MCF 10A (cell line): Measurements from ENCODE around the gene WDR88. TPM values are rescaled to one million over a fixed set of nuclear protein-coding genes. Genes with fewer than 3 reads are reported as not detected.
A peak's percentile ranks its signal among the peaks of the same experiment; 100 is the strongest.

Source experiments
- BruUV-seq: library from RNA; stranded (reverse); fragments of 400-500 nt; replicated peaks from 2 replicates; lab custom pipeline; 2021; lab: Mats Ljungman, UMichigan
- CTCF ChIA-PET: fragments of 300-600 bp; sonication (Branson Sonifier 250); formaldehyde crosslinking; extraction: SDS; loops from one replicate; lab custom pipeline; 2021; ENCODE audit warnings: antibody characterized with exemption, inconsistent platforms; lab: Yijun Ruan, JAX
- POLR2A ChIA-PET: fragments of 300-600, 350-650 bp; sonication (Branson Sonifier 250); formaldehyde crosslinking; extraction: SDS; loops from one replicate; lab custom pipeline; 2020; ENCODE audit warnings: antibody characterized with exemption, inconsistent platforms; lab: Yijun Ruan, JAX
- DNase-seq: peaks from one replicate; pipeline ENCODE4 v3.0.0-alpha.2; 2018; ENCODE audit not compliant: unreplicated experiment
- H3K27ac Mint-ChIP-seq: one replicate; pipeline ENCODE4 v1.8.0; 2022; ENCODE audit warnings: mild to moderate bottlenecking, low read depth, mixed read lengths; ENCODE audit not compliant: unreplicated experiment
- H3K27me3 Mint-ChIP-seq: one replicate; pipeline ENCODE4 v1.8.0; 2022; ENCODE audit warnings: mixed read lengths; ENCODE audit not compliant: insufficient read depth, unreplicated experiment
- H3K36me3 Mint-ChIP-seq: one replicate; pipeline ENCODE4 v1.8.0; 2022; ENCODE audit warnings: mild to moderate bottlenecking, moderate library complexity, mixed read lengths; ENCODE audit not compliant: insufficient read depth, unreplicated experiment
- H3K4me1 Mint-ChIP-seq: one replicate; pipeline ENCODE4 v1.8.0; 2022; ENCODE audit warnings: mixed read lengths; ENCODE audit not compliant: insufficient read depth, unreplicated experiment
- H3K4me3 Mint-ChIP-seq: one replicate; pipeline ENCODE4 v1.8.0; 2022; ENCODE audit warnings: mild to moderate bottlenecking, moderate library complexity, mixed read lengths; ENCODE audit not compliant: unreplicated experiment
- H3K9me3 Mint-ChIP-seq: one replicate; pipeline ENCODE4 v1.8.0; 2022; ENCODE audit warnings: mixed read lengths; ENCODE audit not compliant: unreplicated experiment
- CTCF ChIP-seq: fragments of 200-600 bp; IDR thresholded peaks from one replicate; pipeline ENCODE4 v1.8.0; 2022; ENCODE audit warnings: antibody characterized with exemption, mild to moderate bottlenecking; ENCODE audit not compliant: unreplicated experiment
- intact Hi-C: fragments of 100-400 bp; cut with micrococcal nuclease; formaldehyde crosslinking; loops from 2 replicates; pipeline ENCODE4 v1.14.1; 2022
- total RNA-seq: library from RNA; stranded (reverse); gene quantifications from 2 replicates; pipeline ENCODE4 v1.2.3, GENCODE V29; 2022

The WDR88 gene
- total RNA-seq, 1 experiment from 2014 or later = not detected

GRCh38 chr19:33096005-33096404 lies 35.9 kb upstream of the WDR88 start:
- Mint-ChIP-seq H3K4me1 (peaks cover 12% of the 10 kb centered on the region), H3K4me3 (no peak overlapping the region), H3K36me3 (peaks cover 84% of the 10 kb centered on the region), H3K9me3 (no peaks in the 10 kb centered on the region), H3K27me3 (no peaks in the 10 kb centered on the region), H3K27ac (no peak overlapping the region)
- intact Hi-C loops = no loop called here
- CTCF ChIA-PET = interaction anchor here (0.7 to 2.5 kb wide), 2 partner anchors 22 to 438 kb away, joined by 3 to 10 read pairs; no protein-coding TSS in a partner anchor
- POLR2A ChIA-PET = interaction anchor here (1.0 kb wide), 2 partner anchors 9 to 15 kb away, joined by 3 to 4 read pairs; partner anchors contain the start of gene GPATCH1
- no peak for TF ChIP-seq CTCF
- no peak for DNase-seq
- no TSS peak for BruUV-seq

- POLR2A ChIA-PET = interaction anchor here (0.9 kb wide), 1 partner anchor 17 kb away, joined by 5 read pairs; the partner anchor contains the start of gene GPATCH1
- Mint-ChIP-seq H3K4me1 (peaks cover 12% of the 10 kb centered on the region), H3K27ac (no peak overlapping the region), H3K9me3 (no peaks in the 10 kb centered on the region), H3K4me3 (no peak overlapping the region), H3K27me3 (no peaks in the 10 kb centered on the region), H3K36me3 (peaks cover 88% of the 10 kb centered on the region)
- intact Hi-C loops = no loop called here
- CTCF ChIA-PET = interaction anchor here (0.6 to 1.4 kb wide), 5 partner anchors 15 to 122 kb away, joined by 3 to 6 read pairs (median 3); no protein-coding TSS in a partner anchor
- TF ChIP-seq CTCF = no peak
- BruUV-seq = no TSS peak
- DNase-seq = peak; percentile 29
Measured at GRCh38 chr19:33098055-33098534, 33.8 kb upstream of the WDR88 start.

- TF ChIP-seq CTCF = no peak
- Mint-ChIP-seq H3K4me1 (peaks cover 12% of the 10 kb centered on the region), H3K4me3 (no peak overlapping the region), H3K36me3 (peaks cover 90% of the 10 kb centered on the region), H3K27ac (no peak overlapping the region), H3K27me3 (no peaks in the 10 kb centered on the region), H3K9me3 (no peaks in the 10 kb centered on the region)
- POLR2A ChIA-PET = interaction anchor here (0.5 kb wide), 1 partner anchor 142 kb away, joined by 3 read pairs; no protein-coding TSS in a partner anchor
- intact Hi-C loops = no loop called here
- CTCF ChIA-PET = interaction anchor here (0.6 to 0.7 kb wide), 4 partner anchors 10 to 703 kb away, joined by 3 to 5 read pairs (median 4); no protein-coding TSS in a partner anchor
- no peak for DNase-seq
- no TSS peak for BruUV-seq
Measured at GRCh38 chr19:33100894-33101644, 30.8 kb upstream of the WDR88 start.

GRCh38 chr19:33102893-33103292 lies 29.0 kb upstream of the WDR88 start:
- no peak for DNase-seq
- H3K9me3 Mint-ChIP-seq = no peaks in the 10 kb centered on the region
- H3K27me3 Mint-ChIP-seq = no peaks in the 10 kb centered on the region
- no peak overlapping the region for H3K27ac Mint-ChIP-seq
- H3K4me3 Mint-ChIP-seq = no peak overlapping the region
- peaks cover 89% of the 10 kb centered on the region for H3K36me3 Mint-ChIP-seq
- no peak for TF ChIP-seq CTCF
- CTCF ChIA-PET = interaction anchor here (0.5 to 1.9 kb wide), 4 partner anchors 15 to 42 kb away, joined by 4 to 5 read pairs (median 4); no protein-coding TSS in a partner anchor
- POLR2A ChIA-PET = no interaction called here
- no TSS peak for BruUV-seq
- intact Hi-C loops = no loop called here
- H3K4me1 Mint-ChIP-seq = peaks cover 4% of the 10 kb centered on the region
